Muscle of back (tissue), 11 donors: Measurements from ENCODE around the gene KLHDC7B. TPM values are rescaled to one million over a fixed set of nuclear protein-coding genes. Genes with fewer than 3 reads are reported as not detected.

Experiments used
- DNase-seq, 3 donors: peaks; one replicate each; pipeline versions ENCODE4 v3.0.0 to v3.0.0-alpha.2; 2013
- polyA plus RNA-seq, 10 donors: library from polyadenylated mRNA; unstranded; fragments of 120-200 nt; gene quantifications; one replicate each; pipeline ENCODE4 v1.2.1, GENCODE V29; 2013; ENCODE audit not compliant: insufficient read length in 10 of 10

KLHDC7B gene
- polyA plus RNA-seq, 10 donors = 0.18 to 0.19 TPM; not detected in 8

- DNase-seq = no peak
Measured at GRCh38 chr22:50548040-50548920, 2.6 kb downstream of the KLHDC7B start.

DNA sequence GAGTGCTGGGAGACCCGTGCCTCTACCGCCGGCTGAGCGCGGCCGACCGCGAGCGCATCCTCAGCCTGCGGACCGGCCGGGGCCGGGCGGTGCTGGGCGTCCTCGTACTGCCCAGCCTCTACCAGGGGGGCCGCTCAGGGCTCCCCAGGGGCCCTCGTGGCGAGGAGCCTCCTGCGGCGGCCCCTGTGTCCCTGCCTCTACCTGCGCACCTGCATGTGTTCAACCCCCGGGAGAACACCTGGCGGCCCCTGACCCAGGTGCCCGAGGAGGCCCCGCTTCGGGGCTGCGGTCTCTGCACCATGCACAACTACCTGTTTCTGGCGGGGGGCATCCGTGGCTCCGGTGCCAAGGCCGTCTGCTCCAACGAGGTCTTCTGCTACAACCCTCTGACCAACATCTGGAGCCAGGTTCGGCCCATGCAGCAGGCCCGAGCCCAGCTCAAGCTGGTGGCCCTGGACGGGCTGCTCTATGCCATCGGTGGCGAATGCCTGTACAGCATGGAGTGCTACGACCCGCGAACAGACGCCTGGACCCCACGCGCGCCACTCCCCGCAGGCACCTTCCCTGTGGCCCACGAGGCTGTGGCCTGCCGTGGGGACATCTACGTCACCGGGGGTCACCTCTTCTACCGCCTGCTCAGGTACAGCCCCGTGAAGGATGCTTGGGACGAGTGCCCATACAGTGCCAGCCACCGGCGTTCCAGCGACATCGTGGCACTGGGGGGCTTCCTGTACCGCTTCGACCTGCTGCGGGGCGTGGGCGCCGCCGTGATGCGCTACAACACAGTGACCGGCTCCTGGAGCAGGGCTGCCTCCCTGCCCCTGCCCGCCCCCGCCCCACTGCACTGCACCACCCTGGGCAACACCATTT lies 3.5 kb downstream of the KLHDC7B start:
- no peak for DNase-seq

DNA sequence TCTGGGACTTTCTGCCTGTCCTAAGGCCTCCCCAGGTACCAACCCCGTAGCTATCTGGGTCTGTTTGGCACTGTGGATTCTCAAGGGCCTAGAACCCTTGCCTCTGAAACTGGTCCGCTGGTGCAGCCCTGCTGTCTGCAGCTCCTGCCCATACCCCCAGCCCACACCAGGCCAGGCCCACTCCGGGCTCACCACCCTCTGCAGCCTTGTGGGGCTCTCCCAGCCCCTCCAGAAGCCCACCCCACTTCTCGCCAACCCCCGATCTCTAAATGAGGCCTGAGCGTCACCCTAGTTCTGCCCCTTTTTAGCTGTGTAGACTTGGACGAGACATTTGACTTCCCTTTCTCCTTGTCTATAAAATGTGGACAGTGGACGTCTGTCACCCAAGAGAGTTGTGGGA lies 4.7 kb downstream of the KLHDC7B start:
- DNase-seq = no peak

- no peak for DNase-seq
Measured at GRCh38 chr22:50551160-50551752, 5.6 kb downstream of the KLHDC7B start.

- DNase-seq = no peak
Measured at GRCh38 chr22:50553310-50553709, 7.6 kb downstream of the KLHDC7B start.

GRCh38 chr22:50556703-50557102 lies 11.0 kb downstream of the KLHDC7B start:
- DNase-seq = no peak

DNA sequence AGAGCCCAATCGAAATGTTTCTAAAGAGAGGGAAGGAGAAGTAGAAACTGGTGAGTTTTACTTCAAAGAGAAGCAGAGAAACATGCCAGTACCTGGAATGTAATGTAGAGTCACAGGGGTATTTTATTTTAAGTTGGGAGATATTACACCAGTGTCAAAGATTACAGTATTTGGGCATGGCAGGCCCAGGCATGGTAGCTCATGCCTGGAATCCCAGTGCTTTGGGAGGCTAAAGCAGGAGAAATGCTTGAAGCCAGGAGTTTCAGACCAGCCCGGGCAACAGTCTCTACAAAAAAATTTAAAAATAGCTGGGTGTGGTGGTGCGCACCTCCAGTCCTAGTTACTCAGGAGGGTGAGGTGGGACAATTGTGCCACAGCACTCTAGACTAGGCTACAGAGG lies 14.3 kb downstream of the KLHDC7B start:
- DNase-seq = no peak

DNA sequence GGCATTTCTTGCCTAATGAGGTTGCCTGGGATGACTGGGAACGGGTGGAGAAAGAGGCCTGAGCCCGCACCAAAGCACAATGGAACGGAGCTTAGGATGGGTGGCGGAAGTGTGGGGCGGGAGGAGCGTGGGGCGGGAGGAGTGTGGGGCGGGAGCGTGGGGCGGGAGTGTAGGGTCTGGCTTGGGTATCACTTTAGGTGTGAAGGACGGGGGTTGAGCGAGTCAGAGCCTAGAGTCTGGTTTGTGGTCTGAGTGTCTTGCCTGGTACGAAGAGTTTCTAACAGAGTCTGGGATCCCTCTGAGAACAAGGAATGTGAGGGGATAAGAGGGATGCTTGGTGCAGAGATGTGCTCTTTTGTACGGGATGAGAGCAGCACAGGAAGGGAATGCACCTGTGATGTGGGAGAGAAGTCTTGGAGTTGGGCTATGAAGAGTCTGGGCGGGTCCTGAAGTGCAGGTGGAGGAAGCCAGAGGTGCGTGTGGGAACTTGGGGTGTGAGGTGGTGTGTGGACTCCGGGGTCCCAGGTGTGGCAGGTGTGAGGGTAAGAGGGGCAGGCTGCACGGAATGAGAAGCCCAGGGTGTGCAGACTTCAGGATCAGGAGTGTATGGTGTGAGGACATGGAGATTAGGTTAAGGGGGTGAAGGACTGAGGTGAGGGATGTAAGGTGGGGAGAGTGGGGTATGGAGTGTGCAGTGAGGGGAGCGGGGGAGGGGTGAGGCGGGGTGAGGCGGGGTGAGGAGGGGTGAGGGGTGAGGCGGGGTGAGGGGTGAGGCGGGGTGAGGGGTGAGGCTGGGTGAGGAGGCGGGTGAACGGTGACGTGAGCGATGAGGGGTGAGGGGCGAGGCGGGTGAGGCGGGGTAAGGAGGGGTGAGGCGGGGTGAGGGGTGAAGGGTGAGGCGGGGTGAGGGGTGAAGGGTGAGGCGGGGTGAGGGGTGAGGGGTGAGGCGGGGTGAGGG lies 16.0 kb downstream of the KLHDC7B start:
- DNase-seq = no peak

- peak; percentile 92 to 95 (median 94) for DNase-seq
Measured at GRCh38 chr22:50562523-50563412, 17.1 kb downstream of the KLHDC7B start, which contains the start of gene SYCE3. Gene SYCE3, minus strand, starts transcription at chr22:50562919. Its CDS starts 6,514 bp downstream, at chr22:50556405.

GRCh38 chr22:50563413-50564160 lies 17.9 kb downstream of the KLHDC7B start:
- DNase-seq = no peak

DNA sequence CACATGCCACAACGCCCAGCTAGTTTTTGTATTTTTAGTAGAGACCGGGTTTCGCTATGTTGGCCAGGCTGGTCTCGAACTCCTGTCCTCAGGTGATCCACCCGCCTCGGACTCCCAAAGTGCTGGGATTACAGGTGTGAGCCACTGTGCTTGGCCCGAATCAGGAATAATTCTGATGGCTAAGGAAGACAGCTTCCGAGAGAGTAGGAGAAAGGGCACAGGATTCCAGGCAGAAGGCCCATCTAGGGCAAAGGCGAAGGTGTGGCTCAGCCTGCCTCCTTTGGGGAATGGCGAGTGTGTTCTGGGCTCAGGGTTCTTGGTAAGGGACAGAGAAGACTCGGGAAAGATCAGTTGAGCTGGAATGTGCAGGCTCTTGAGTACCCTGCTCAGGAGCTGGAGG lies 18.6 kb downstream of the KLHDC7B start:
- no peak for DNase-seq

GRCh38 chr22:50567721-50568252 lies 22.1 kb downstream of the KLHDC7B start:
- DNase-seq = no peak

- no peak for DNase-seq
Measured at GRCh38 chr22:50568626-50569025, 22.9 kb downstream of the KLHDC7B start.

DNA sequence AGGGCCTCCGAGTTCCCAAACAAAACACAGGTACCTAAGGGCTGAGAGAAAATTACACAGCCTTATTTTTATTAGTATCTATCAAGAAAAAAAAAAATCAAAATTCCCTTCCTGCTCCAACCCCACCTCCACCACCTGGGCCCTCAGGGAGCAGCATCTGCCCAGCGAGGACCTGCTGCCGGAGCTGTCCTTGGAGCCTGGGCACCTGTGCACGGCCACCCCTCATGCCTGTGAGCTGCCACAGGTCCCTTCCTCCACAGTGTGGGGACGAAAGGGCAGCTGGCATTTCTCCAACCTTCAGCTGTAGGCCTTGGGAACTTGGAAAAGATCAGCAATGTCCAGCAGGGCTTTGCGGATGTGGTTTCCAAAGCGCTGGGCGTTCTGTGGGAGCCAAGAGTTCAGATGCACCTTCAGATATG lies 23.4 kb downstream of the KLHDC7B start:
- no peak for DNase-seq

DNA sequence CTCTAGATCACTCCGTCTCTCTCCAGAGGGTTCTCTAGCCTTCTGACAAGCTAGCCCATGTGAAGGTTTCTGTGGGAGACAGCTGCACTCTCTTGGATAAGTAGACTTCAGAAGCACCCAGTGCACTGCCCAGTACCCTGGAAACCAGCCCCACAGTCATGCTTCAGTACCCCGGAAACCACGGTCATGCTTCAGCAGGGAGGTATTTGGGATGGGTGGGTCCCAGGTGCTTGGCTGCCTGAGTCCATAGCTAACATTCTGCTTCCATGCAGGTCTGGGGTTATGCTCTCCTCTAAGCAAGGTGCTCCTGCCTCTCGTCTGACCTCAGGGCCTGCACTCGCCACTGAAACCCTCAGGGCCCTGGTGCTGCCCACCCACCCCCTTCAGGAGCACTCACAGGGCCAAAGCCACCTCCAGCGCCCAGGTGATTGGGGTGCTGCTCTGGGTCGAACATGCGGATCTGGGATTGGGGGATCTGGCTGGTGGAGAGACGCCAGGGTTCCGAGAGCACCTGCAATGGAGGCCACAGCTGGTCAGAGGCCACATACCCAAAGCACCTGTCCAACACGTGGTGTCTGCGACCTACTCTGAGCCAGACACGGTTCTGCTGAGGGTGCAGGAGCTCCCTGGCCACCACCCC lies 24.3 kb downstream of the KLHDC7B start:
- DNase-seq = no peak

- no peak for DNase-seq
Measured at GRCh38 chr22:50570861-50571260, 25.2 kb downstream of the KLHDC7B start.

GRCh38 chr22:50571264-50572175 lies 25.8 kb downstream of the KLHDC7B start:
- DNase-seq = no peak
